ENCODE measurements around the gene EIF4E3. TPM values are rescaled to one million over a fixed set of nuclear protein-coding genes. Genes with fewer than 3 reads are reported as not detected.

EIF4E3 gene
- total RNA-seq, 4 donors from 2014 or later = 12.4 to 52.2 (median 23.0) TPM

DNA sequence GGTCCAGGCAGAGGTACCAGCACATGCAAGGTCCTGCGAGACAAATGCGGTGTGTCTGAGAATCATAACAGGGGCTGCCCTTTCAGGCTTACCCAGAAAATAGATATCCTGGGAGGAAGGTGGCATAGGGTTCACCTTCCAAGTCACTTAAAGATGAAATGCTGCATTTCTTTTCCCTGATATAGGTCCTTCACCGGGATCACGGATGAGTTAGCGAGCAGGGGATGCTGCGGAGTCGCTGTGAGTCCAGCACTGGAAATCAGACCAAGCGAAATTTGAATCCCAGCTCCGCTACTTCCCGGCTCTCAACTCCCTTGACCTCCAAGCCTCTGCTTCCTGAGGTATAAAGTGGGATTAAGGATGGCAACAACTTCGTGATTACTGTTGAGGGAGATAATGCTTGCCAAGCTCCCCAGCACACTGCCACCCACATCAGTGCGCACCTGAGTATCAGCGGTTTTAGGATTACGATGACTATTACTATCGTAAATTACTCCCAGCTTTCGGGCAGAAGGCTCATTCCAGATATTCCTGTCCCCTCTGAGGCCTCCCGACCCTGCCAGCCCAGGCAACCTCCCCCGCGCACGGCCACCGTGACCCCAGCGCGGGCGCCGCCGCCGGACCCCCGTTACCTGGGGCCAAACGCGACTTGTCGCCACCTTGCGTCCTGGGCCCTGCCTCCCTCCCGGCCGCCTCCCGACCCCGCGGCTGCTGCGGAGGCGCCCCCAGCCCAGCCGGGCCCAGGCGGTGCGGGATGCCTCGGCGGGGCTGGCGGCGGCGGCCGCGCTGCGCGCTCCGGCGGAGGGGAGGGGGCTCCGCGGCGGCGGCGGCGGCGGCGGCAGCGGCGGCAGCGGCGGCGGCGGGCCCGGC lies 27.9 kb upstream of the EIF4E3 start:
- no peak for TF ChIP-seq POLR2A (IDR thresholded peaks at IDR 0.05)
- TF ChIP-seq, protein P1, sequence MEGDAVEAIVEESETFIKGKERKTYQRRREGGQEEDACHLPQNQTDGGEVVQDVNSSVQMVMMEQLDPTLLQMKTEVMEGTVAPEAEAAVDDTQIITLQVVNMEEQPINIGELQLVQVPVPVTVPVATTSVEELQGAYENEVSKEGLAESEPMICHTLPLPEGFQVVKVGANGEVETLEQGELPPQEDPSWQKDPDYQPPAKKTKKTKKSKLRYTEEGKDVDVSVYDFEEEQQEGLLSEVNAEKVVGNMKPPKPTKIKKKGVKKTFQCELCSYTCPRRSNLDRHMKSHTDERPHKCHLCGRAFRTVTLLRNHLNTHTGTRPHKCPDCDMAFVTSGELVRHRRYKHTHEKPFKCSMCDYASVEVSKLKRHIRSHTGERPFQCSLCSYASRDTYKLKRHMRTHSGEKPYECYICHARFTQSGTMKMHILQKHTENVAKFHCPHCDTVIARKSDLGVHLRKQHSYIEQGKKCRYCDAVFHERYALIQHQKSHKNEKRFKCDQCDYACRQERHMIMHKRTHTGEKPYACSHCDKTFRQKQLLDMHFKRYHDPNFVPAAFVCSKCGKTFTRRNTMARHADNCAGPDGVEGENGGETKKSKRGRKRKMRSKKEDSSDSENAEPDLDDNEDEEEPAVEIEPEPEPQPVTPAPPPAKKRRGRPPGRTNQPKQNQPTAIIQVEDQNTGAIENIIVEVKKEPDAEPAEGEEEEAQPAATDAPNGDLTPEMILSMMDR (IDR thresholded peaks at IDR 0.05) = no peak
- Histone ChIP-seq H3K27me3 (no peaks in the 10 kb centered on the region), H3K27ac (no peak overlapping the region), H3K9me3 (no peaks in the 10 kb centered on the region), H3K4me1 (no peaks in the 10 kb centered on the region), H3K4me3 (peak overlapping the region; percentile 27 to 47), H3K36me3 (no peaks in the 10 kb centered on the region)
- DNase-seq = no peak
- intact Hi-C loops (cut with DNase I; ENCODE audit: low total_unique reads) = no loop called here

DNA sequence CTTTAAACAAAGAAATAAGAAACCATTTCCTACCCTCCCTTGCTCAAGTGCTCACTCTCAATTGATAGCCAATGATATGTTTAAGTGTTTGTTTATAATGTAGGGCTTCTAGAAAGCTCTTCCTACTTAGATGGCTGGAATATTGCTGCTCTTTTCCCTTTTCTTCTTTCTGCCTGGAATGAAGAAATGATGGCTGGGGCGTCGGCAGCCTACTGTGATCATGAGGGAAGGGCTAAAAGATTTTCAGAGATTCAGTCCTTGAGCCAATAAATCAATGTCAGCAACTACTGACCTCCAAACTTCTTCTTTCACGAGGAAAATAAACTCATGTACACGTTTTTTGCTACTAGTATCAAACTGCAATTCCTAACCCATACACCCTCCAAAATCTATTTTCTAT lies 26.4 kb upstream of the EIF4E3 start:
- H3K9me3 ChIP-seq = no peaks in the 10 kb centered on the region
- TF ChIP-seq POLR2A (IDR thresholded peaks at IDR 0.05) = no peak
- TF ChIP-seq, protein P1 (IDR thresholded peaks at IDR 0.05) = no peak
- DNase-seq = no peak
- no peak overlapping the region for H3K27ac ChIP-seq
- no peak overlapping the region for H3K4me3 ChIP-seq
- H3K36me3 ChIP-seq = no peaks in the 10 kb centered on the region
- no peaks in the 10 kb centered on the region for H3K4me1 ChIP-seq
- no peaks in the 10 kb centered on the region for H3K27me3 ChIP-seq
- intact Hi-C loops (cut with DNase I; ENCODE audit: low total_unique reads) = no loop called here

DNA sequence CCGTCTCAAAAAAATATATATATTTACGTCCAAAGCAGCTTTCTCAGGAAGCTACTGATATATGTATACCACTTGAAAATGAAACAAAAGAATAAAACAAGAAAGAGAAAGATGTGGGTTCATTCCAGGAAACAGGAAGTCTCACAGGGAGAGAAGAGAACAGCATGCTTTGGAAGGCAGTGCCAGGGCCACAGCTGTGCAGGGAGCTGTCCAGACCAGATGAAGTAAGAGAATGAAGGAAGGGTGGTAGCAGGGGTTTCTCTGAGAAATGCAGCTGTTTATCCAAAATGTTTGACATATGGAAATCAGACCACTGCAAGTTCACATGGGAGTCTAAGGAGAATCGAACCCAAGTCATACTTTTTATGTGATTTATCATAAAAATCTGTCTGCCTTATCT lies 19.5 kb upstream of the EIF4E3 start:
- H3K4me3 ChIP-seq = no peak overlapping the region
- intact Hi-C loops (cut with DNase I; ENCODE audit: low total_unique reads) = no loop called here
- H3K27me3 ChIP-seq = no peaks in the 10 kb centered on the region

DNA sequence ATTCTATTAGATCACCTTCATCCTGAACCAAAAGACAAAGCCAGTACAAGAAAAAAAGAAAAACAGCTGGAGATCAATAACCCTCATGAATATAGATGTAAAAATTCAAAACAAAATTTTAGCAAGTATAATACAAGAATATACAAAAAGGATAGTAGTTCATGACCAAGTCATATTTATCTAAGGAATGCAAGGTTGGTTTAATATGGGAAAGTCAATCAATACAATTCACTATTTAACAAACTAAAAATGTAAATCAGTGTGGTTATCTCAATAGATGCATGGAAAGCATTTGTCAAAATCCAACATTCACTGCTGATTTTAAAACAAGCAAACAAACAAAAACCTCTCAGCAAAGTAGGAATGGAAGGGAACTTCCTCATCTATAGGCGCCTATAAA lies 17.4 kb upstream of the EIF4E3 start:
- Histone ChIP-seq H3K4me1 (no peaks in the 10 kb centered on the region), H3K27ac (no peak overlapping the region), H3K27me3 (no peaks in the 10 kb centered on the region), H3K9me3 (peaks cover 0 to 24% of the 10 kb centered on the region in 2 donors), H3K4me3 (no peak overlapping the region), H3K36me3 (no peaks in the 10 kb centered on the region)
- intact Hi-C loops (cut with DNase I; ENCODE audit: low total_unique reads) = no loop called here
- no peak for DNase-seq
- TF ChIP-seq POLR2A (IDR thresholded peaks at IDR 0.05) = no peak
- TF ChIP-seq, protein P1 (IDR thresholded peaks at IDR 0.05) = no peak

More for the DNA sequence above, 19.5 kb upstream of the EIF4E3 start:
- Histone ChIP-seq H3K36me3 (no peaks in the 10 kb centered on the region), H3K4me1 (no peaks in the 10 kb centered on the region), H3K27ac (no peak overlapping the region), H3K9me3 (peaks cover 0 to 24% of the 10 kb centered on the region in 2 donors)
- TF ChIP-seq POLR2A (IDR thresholded peaks at IDR 0.05) = no peak
- TF ChIP-seq, protein P1 (IDR thresholded peaks at IDR 0.05) = no peak
- no peak for DNase-seq

DNA sequence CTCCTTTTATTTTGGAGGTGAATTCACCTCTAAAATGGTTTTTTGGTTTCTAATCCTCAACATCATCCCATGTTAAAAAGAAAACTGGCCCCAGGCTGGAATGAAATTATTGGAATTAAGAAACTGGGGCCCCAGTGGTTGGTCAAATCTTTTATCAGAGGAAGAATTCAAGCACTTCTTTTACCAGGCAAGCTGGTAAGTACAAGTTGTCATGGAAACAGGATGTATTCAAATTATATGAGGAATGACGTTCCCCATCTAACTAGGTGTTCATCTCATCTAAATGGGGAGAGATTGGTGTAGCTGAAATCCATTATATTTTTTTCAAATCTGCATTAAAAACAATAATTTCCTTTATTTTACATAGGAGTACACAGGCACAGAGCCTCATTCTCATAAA lies 9.7 kb upstream of the EIF4E3 start:
- TF ChIP-seq, protein P1 (IDR thresholded peaks at IDR 0.05) = no peak
- TF ChIP-seq POLR2A (IDR thresholded peaks at IDR 0.05) = no peak
- Histone ChIP-seq H3K4me1 (no peaks in the 10 kb centered on the region), H3K36me3 (no peaks in the 10 kb centered on the region), H3K27ac (no peak overlapping the region), H3K27me3 (no peaks in the 10 kb centered on the region), H3K4me3 (no peak overlapping the region), H3K9me3 (no peaks in the 10 kb centered on the region)
- DNase-seq = no peak
- intact Hi-C loops (cut with DNase I; ENCODE audit: low total_unique reads) = no loop called here

Measured in uterus (tissue), 4 donors.